Measurements from ENCODE around the gene LRRC3. TPM values are rescaled to one million over a fixed set of nuclear protein-coding genes. Genes with fewer than 3 reads are reported as not detected.

LRRC3 gene
- total RNA-seq = 0.18 and 0.29 TPM in 2 replicates

GRCh38 chr21:44454747-44455523 lies at the start of gene LRRC3:
TSS of gene LRRC3 (plus strand) at chr21:44455510. CDS start at chr21:44456645, 1,135 bp downstream.

Other genes with a start within 250 kb of the LRRC3 start
- not detected in 2 replicates for gene ICOSLG, start 214.6 kb upstream of the LRRC3 start, total RNA-seq
- not detected in 2 replicates for gene DNMT3L, start 193.6 kb upstream of the LRRC3 start, total RNA-seq
- not detected in 2 replicates for gene AIRE, start 169.6 kb upstream of the LRRC3 start, total RNA-seq
- 152 and 159 TPM in 2 replicates for gene PFKL, start 155.5 kb upstream of the LRRC3 start, total RNA-seq
- gene CFAP410, start 116.1 kb upstream of the LRRC3 start, total RNA-seq = 17.0 and 18.3 TPM in 2 replicates
- not detected in 2 replicates for gene TRPM2, start 101.9 kb upstream of the LRRC3 start, total RNA-seq
- not detected in 2 replicates for gene KRTAP10-1, start 84.7 kb downstream of the LRRC3 start, total RNA-seq
- not detected in 2 replicates for gene KRTAP10-2, start 96.0 kb downstream of the LRRC3 start, total RNA-seq
- gene KRTAP10-3, start 103.3 kb downstream of the LRRC3 start, total RNA-seq = not detected in 2 replicates
- gene KRTAP10-4, start 118.2 kb downstream of the LRRC3 start, total RNA-seq = not detected in 2 replicates
- gene KRTAP10-5, start 125.1 kb downstream of the LRRC3 start, total RNA-seq = not detected in 2 replicates
- not detected in 2 replicates for gene KRTAP10-6, start 137.0 kb downstream of the LRRC3 start, total RNA-seq
- gene KRTAP10-7, start 145.1 kb downstream of the LRRC3 start, total RNA-seq = not detected in 2 replicates
- gene KRTAP10-8, start 156.6 kb downstream of the LRRC3 start, total RNA-seq = not detected in 2 replicates
- gene KRTAP10-9, start 171.6 kb downstream of the LRRC3 start, total RNA-seq = not detected in 2 replicates
- gene KRTAP10-10, start 181.8 kb downstream of the LRRC3 start, total RNA-seq = not detected in 2 replicates
- not detected in 2 replicates for gene KRTAP10-11, start 190.9 kb downstream of the LRRC3 start, total RNA-seq
- not detected in 2 replicates for gene KRTAP12-4, start 199.1 kb downstream of the LRRC3 start, total RNA-seq
- not detected in 2 replicates for gene KRTAP12-3, start 202.4 kb downstream of the LRRC3 start, total RNA-seq
- not detected in 2 replicates for gene KRTAP12-2, start 211.4 kb downstream of the LRRC3 start, total RNA-seq
- not detected in 2 replicates for gene KRTAP12-1, start 226.7 kb downstream of the LRRC3 start, total RNA-seq
- not detected in 2 replicates for gene KRTAP10-12, start 241.7 kb downstream of the LRRC3 start, total RNA-seq